PC-3 (cell line): ENCODE results near the gene FAM163A. TPM values are rescaled to one million over a fixed set of nuclear protein-coding genes. Genes with fewer than 3 reads are reported as not detected.

ENCODE experiments used
- ATAC-seq: fragments of 200-7000 bp; cut with Tn5 transposase; 2 replicates; pipeline ENCODE4 v1.9.1; 2020; ENCODE audit warnings: mild to moderate bottlenecking, moderate library complexity
- BruUV-seq: library from RNA; stranded (reverse); fragments of 400-500 nt; replicated peaks from 2 replicates; lab custom pipeline; 2021; lab: Mats Ljungman, UMichigan
- CTCF ChIA-PET: fragments of 300-600 bp; sonication (Branson Sonifier 250); formaldehyde crosslinking; loops from one replicate; lab custom pipeline; 2022; ENCODE audit warnings: antibody characterized with exemption; lab: Charles Lee
- POLR2A ChIA-PET: fragments of 300-600 bp; sonication (Branson Sonifier 250); formaldehyde crosslinking; loops from one replicate; lab custom pipeline; 2022; ENCODE audit warnings: antibody characterized with exemption; ENCODE audit not compliant: unreplicated experiment; lab: Charles Lee
- DNase-seq: peaks from one replicate; pipeline ENCODE4 v3.0.0-alpha.2; 2015
- H2AFZ ChIP-seq: fragments of 300-600 bp; sonication (generic); 2 replicates; pipeline ENCODE4 v1.6.0; 2016; ENCODE audit warnings: antibody characterized with exemption, low read length
- H3F3A ChIP-seq: fragments of 300-600 bp; sonication (generic); one replicate; pipeline ENCODE4 v1.6.0; 2017; ENCODE audit warnings: antibody characterized with exemption, low read length, control low read depth, mild to moderate bottlenecking; ENCODE audit not compliant: unreplicated experiment
- H3K27ac ChIP-seq: fragments of 300-600 bp; sonication (generic); 2 replicates; pipeline ENCODE4 v1.5.1; 2016; ENCODE audit warnings: mild to moderate bottlenecking, low read length
- H3K27me3 ChIP-seq: fragments of 300-600 bp; sonication (generic); 2 replicates; pipeline ENCODE4 v1.6.1; 2016; ENCODE audit warnings: low read length, mixed read lengths
- H3K36me3 ChIP-seq: fragments of 300-600 bp; sonication (generic); 2 replicates; pipeline ENCODE4 v1.6.1; 2016; ENCODE audit warnings: low read depth, mixed run types, low read length, mixed read lengths
- H3K4me1 ChIP-seq: fragments of 300-600 bp; sonication (generic); 2 replicates; pipeline ENCODE4 v1.5.1; 2016; ENCODE audit warnings: low read length; ENCODE audit not compliant: insufficient read depth
- H3K4me2 ChIP-seq: fragments of 300-600 bp; sonication (generic); 2 replicates; pipeline ENCODE4 v1.6.0; 2016; ENCODE audit warnings: low read length
- H3K4me3 ChIP-seq: fragments of 300-600 bp; sonication (generic); 2 replicates; pipeline ENCODE4 v1.5.1; 2016; ENCODE audit warnings: mild to moderate bottlenecking, low read length, mixed read lengths
- H3K79me2 ChIP-seq: fragments of 300-600 bp; sonication (generic); 2 replicates; pipeline ENCODE4 v1.6.1; 2017; ENCODE audit warnings: low read length, mixed read lengths
- H3K9ac ChIP-seq: fragments of 300-600 bp; sonication (generic); 2 replicates; pipeline ENCODE4 v1.6.0; 2016; ENCODE audit warnings: mild to moderate bottlenecking, low read length
- H3K9me2 ChIP-seq: fragments of 300-600 bp; sonication (generic); replicated peaks from 2 replicates; pipeline ENCODE4 v1.6.1; 2016; ENCODE audit warnings: mixed run types, low read length, mixed read lengths
- H3K9me3 ChIP-seq: fragments of 300-600 bp; sonication (generic); 2 replicates; pipeline ENCODE4 v1.6.1; 2016; ENCODE audit warnings: low read length, mixed read lengths
- H4K20me1 ChIP-seq: fragments of 300-600 bp; sonication (generic); 2 replicates; pipeline ENCODE4 v1.6.1; 2016; ENCODE audit warnings: low read length, mixed read lengths
- CTCF ChIP-seq: fragments of 300-600 bp; sonication (generic); conservative IDR thresholded peaks from 2 replicates; pipeline ENCODE4 v1.5.1; 2017; ENCODE audit warnings: antibody characterized with exemption, low read depth, mild to moderate bottlenecking, low read length
- EZH2 ChIP-seq: fragments of 300-600 bp; sonication (generic); IDR thresholded peaks from one replicate; pipeline ENCODE4 v1.6.1; 2017; ENCODE audit warnings: antibody characterized with exemption, mild to moderate bottlenecking, low read length; ENCODE audit not compliant: unreplicated experiment
- EZH2phosphoT487 ChIP-seq: fragments of 300-600 bp; sonication (generic); IDR thresholded peaks from 2 replicates; pipeline ENCODE4 v1.6.1; 2018; ENCODE audit warnings: mild to moderate bottlenecking, antibody characterized with exemption, low read length, borderline replicate concordance
- intact Hi-C: fragments of 100-400 bp; cut with micrococcal nuclease; formaldehyde crosslinking; loops from 2 replicates; pipeline ENCODE4 v1.9.0; 2023
- total RNA-seq: library from RNA; depleted of rRNA; stranded (reverse); fragments of >200 nt; gene quantifications from 2 replicates; pipeline ENCODE4 v1.2.3, GENCODE V29; 2014

The FAM163A gene
- total RNA-seq, 1 experiment from 2014 or later = not detected

- TF ChIP-seq EZH2phosphoT487 (no peak), CTCF (no peak)
- 0 out of 2 replicates have a peak, but pooled peaks cover 6% of the 10 kb centered on the region for H3K4me1 ChIP-seq
- H3K9ac ChIP-seq = no peak overlapping the region
- H3K27me3 ChIP-seq = no peaks in the 10 kb centered on the region
- ATAC-seq = no peak
- H3K4me2 ChIP-seq = no peak overlapping the region
- intact Hi-C loops = no loop called here
- no TSS peak for BruUV-seq
- H4K20me1 ChIP-seq = no peaks in the 10 kb centered on the region
- POLR2A ChIA-PET = no interaction called here
- no peaks in the 10 kb centered on the region for H3K79me2 ChIP-seq
- H3K9me2 ChIP-seq = no peaks in the 10 kb centered on the region
- H3K4me3 ChIP-seq = no peak overlapping the region
- no peaks in the 10 kb centered on the region for H3K9me3 ChIP-seq
- no peaks in the 10 kb centered on the region for H3F3A ChIP-seq
- CTCF ChIA-PET = no interaction called here
- DNase-seq = peak; percentile 58
- no peak overlapping the region for H3K27ac ChIP-seq
- no peak overlapping the region for H2AFZ ChIP-seq
- no peaks in the 10 kb centered on the region for H3K36me3 ChIP-seq
These were observed 36.7 kb downstream of the FAM163A start for GRCh38 chr1:179779645-179780272.

GRCh38 chr1:179781962-179782361 is 38.9 kb downstream of the FAM163A start:
- DNase-seq = no peak

More at GRCh38 chr1:179781962-179782361, 38.9 kb downstream of the FAM163A start:
- Histone ChIP-seq H3K4me2 (no peak overlapping the region), H4K20me1 (no peaks in the 10 kb centered on the region), H3K36me3 (no peaks in the 10 kb centered on the region), H3K9me2 (no peaks in the 10 kb centered on the region), H3K27me3 (no peaks in the 10 kb centered on the region), H2AFZ (no peak overlapping the region), H3K9me3 (no peaks in the 10 kb centered on the region), H3K4me3 (no peak overlapping the region), H3F3A (no peaks in the 10 kb centered on the region), H3K9ac (no peak overlapping the region), H3K79me2 (no peaks in the 10 kb centered on the region), H3K27ac (no peak overlapping the region), H3K4me1 (0 out of 2 replicates have a peak, but pooled peaks cover 6% of the 10 kb centered on the region)
- BruUV-seq = no TSS peak
- CTCF ChIA-PET = no interaction called here
- no peak for ATAC-seq
- POLR2A ChIA-PET = no interaction called here
- intact Hi-C loops = no loop called here
- no peak for TF ChIP-seq EZH2
- no peak for TF ChIP-seq EZH2phosphoT487
- TF ChIP-seq CTCF = no peak
